AG10803 (cell line): ENCODE results near the gene AHRR.

Experiments used
- DNase-seq: peaks from one replicate; pipeline ENCODE4 v3.0.0; 2010; ENCODE audit warnings: low read depth
- H3K4me3 ChIP-seq: 2 replicates; pipeline ENCODE4 v1.5.1; 2011; ENCODE audit warnings: mild to moderate bottlenecking, low read length, control low read depth
- CTCF ChIP-seq: conservative IDR thresholded peaks from 2 replicates; pipeline ENCODE4 v1.5.1; 2011; ENCODE audit warnings: mild to moderate bottlenecking, low read length, control low read depth, inconsistent platforms

AHRR gene

GRCh38 chr5:476814-477175, 155.3 kb downstream of the AHRR start:
- no peak for TF ChIP-seq CTCF
- DNase-seq, result no peak
- H3K4me3 ChIP-seq, result no peak overlapping the region

GRCh38 chr5:477247-477646, 155.7 kb downstream of the AHRR start:
- no peak for DNase-seq
- no peak overlapping the region for H3K4me3 ChIP-seq
- TF ChIP-seq CTCF, result no peak

- H3K4me3 ChIP-seq, result no peak overlapping the region
- no peak for DNase-seq
- TF ChIP-seq CTCF, result no peak
These were observed 156.4 kb downstream of the AHRR start for GRCh38 chr5:477871-478270.

GRCh38 chr5:478369-478981, 157.0 kb downstream of the AHRR start:
- H3K4me3 ChIP-seq, result no peak overlapping the region
- no peak for DNase-seq
- no peak for TF ChIP-seq CTCF

GRCh38 chr5:478982-479535, 157.5 kb downstream of the AHRR start:
- TF ChIP-seq CTCF, result no peak
- no peak for DNase-seq
- H3K4me3 ChIP-seq, result no peak overlapping the region

GRCh38 chr5:479566-480319, 158.2 kb downstream of the AHRR start:
- no peak for DNase-seq

More at GRCh38 chr5:479566-480319, 158.2 kb downstream of the AHRR start:
- no peak for TF ChIP-seq CTCF
- H3K4me3 ChIP-seq, result no peak overlapping the region
